Measurements from ENCODE around the gene UBL3.

UBL3 gene

GRCh38 chr13:29887686-29888085 is 37.3 kb upstream of the UBL3 start:
- DNase-seq (ENCODE audit: extremely low spot score) = no peak
- ChIA-PET POLR2A (no interaction called here), CTCF (no interaction called here)
- no peak for TF ChIP-seq CTCF (IDR thresholded peaks at IDR 0.05; ENCODE audit: control extremely low read depth, extremely low read depth, low read depth, missing control alignments)

- no peak for DNase-seq (ENCODE audit: extremely low spot score)
- no peak for TF ChIP-seq CTCF (IDR thresholded peaks at IDR 0.05; ENCODE audit: control extremely low read depth, extremely low read depth, low read depth, missing control alignments)
- POLR2A ChIA-PET = no interaction called here
- CTCF ChIA-PET = no interaction called here
These were observed 36.7 kb upstream of the UBL3 start for GRCh38 chr13:29887030-29887557.

GRCh38 chr13:29886446-29886845 is 36.0 kb upstream of the UBL3 start:
- CTCF ChIA-PET = no interaction called here
- TF ChIP-seq CTCF (IDR thresholded peaks at IDR 0.05; ENCODE audit: control extremely low read depth, extremely low read depth, low read depth, missing control alignments) = no peak
- POLR2A ChIA-PET = no interaction called here
- DNase-seq (ENCODE audit: extremely low spot score) = no peak

GRCh38 chr13:29885989-29886388 is 35.6 kb upstream of the UBL3 start:
- ChIA-PET CTCF (no interaction called here), POLR2A (no interaction called here)
- TF ChIP-seq CTCF (IDR thresholded peaks at IDR 0.05; ENCODE audit: control extremely low read depth, extremely low read depth, low read depth, missing control alignments) = no peak
- DNase-seq (ENCODE audit: extremely low spot score) = no peak

- CTCF ChIA-PET = interaction anchor here (0.7 to 1.5 kb wide), 3 partner anchors 11 to 39 kb away, joined by 3 to 4 read pairs (median 3); no protein-coding TSS in a partner anchor
- TF ChIP-seq CTCF (IDR thresholded peaks at IDR 0.05; ENCODE audit: control extremely low read depth, extremely low read depth, low read depth, missing control alignments) = no peak
- DNase-seq (ENCODE audit: extremely low spot score) = no peak
- POLR2A ChIA-PET = no interaction called here
These were observed 34.4 kb upstream of the UBL3 start for GRCh38 chr13:29884671-29885430.

GRCh38 chr13:29883941-29884518 is 33.6 kb upstream of the UBL3 start:
- ChIA-PET CTCF (interaction anchor here (0.7 to 1.5 kb wide), 3 partner anchors 11 to 40 kb away, joined by 3 to 4 read pairs (median 3); no protein-coding TSS in a partner anchor), POLR2A (no interaction called here)
- no peak for DNase-seq (ENCODE audit: extremely low spot score)
- no peak for TF ChIP-seq CTCF (IDR thresholded peaks at IDR 0.05; ENCODE audit: control extremely low read depth, extremely low read depth, low read depth, missing control alignments)

Measured in GM10248 (cell line).